Parathyroid adenoma (tissue), 2 donors: Measurements from ENCODE around the gene PNPO.
A peak's percentile ranks its signal among the peaks of the same experiment; 100 is the strongest.

Experiments
- H2AFZ ChIP-seq: fragments of 300-600 bp; sonication (generic); one replicate; pipeline ENCODE4 v1.7.0; 2017; ENCODE audit warnings: antibody characterized with exemption, mild to moderate bottlenecking
- H3K27ac ChIP-seq: fragments of 300-600 bp; sonication (generic); one replicate; pipeline ENCODE4 v1.7.0; 2017
- H3K27me3 ChIP-seq: fragments of 300-600 bp; sonication (generic); one replicate; pipeline ENCODE4 v1.7.0; 2017; ENCODE audit warnings: low read length; ENCODE audit not compliant: control insufficient read depth, insufficient read depth
- H3K36me3 ChIP-seq: fragments of 300-600 bp; sonication (generic); one replicate; pipeline ENCODE4 v1.7.0; 2017; ENCODE audit warnings: low read length; ENCODE audit not compliant: control insufficient read depth, insufficient read depth
- H3K4me1 ChIP-seq: fragments of 300-600 bp; sonication (generic); one replicate; pipeline ENCODE4 v1.7.0; 2017; ENCODE audit warnings: control low read depth
- H3K4me2 ChIP-seq: fragments of 300-600 bp; sonication (generic); one replicate; pipeline ENCODE4 v1.7.0; 2017; ENCODE audit warnings: low read length
- H3K4me3 ChIP-seq: fragments of 300-600 bp; sonication (generic); one replicate; pipeline ENCODE4 v1.7.0; 2017; ENCODE audit warnings: low read depth, low read length
- H3K79me2 ChIP-seq: fragments of 300-600 bp; sonication (generic); one replicate; pipeline ENCODE4 v1.7.0; 2017; ENCODE audit warnings: control low read depth
- H3K9ac ChIP-seq: fragments of 300-600 bp; sonication (generic); one replicate; pipeline ENCODE4 v1.7.0; 2017; ENCODE audit warnings: mild to moderate bottlenecking
- H3K9me3 ChIP-seq: fragments of 300-600 bp; sonication (generic); one replicate; pipeline ENCODE4 v1.7.0; 2017; ENCODE audit warnings: low read length; ENCODE audit not compliant: control insufficient read depth
- CTCF ChIP-seq: fragments of 300-600 bp; sonication (generic); IDR thresholded peaks from one replicate; pipeline ENCODE4 v1.7.0; 2017; ENCODE audit warnings: antibody characterized with exemption, mild to moderate bottlenecking
- donor health status: primary hyperparathyroidism.

Gene PNPO

GRCh38 chr17:47902039-47902744 lies 39.2 kb upstream of the PNPO start:
- Histone ChIP-seq H3K4me2 (no peak overlapping the region), H3K9ac (no peak overlapping the region), H3K27ac (no peak overlapping the region), H3K4me1 (peaks cover 18% of the 10 kb centered on the region), H3K4me3 (no peak overlapping the region), H3K27me3 (no peaks in the 10 kb centered on the region), H3K36me3 (no peaks in the 10 kb centered on the region), H2AFZ (no peak overlapping the region), H3K79me2 (peaks cover 33% of the 10 kb centered on the region), H3K9me3 (no peaks in the 10 kb centered on the region)
- TF ChIP-seq CTCF: no peak

- Histone ChIP-seq H3K79me2 (peaks cover 32% of the 10 kb centered on the region), H3K27ac (peak overlapping the region; percentile 63), H3K27me3 (no peaks in the 10 kb centered on the region), H3K4me3 (no peak overlapping the region), H3K4me1 (peaks cover 9% of the 10 kb centered on the region), H3K9me3 (no peaks in the 10 kb centered on the region), H2AFZ (peak overlapping the region; percentile 61), H3K36me3 (no peaks in the 10 kb centered on the region), H3K9ac (no peak overlapping the region), H3K4me2 (peak overlapping the region; percentile 1)
- TF ChIP-seq CTCF: no peak
Measured at GRCh38 chr17:47905221-47905733, 36.1 kb upstream of the PNPO start.

- H3K9me3 ChIP-seq: no peaks in the 10 kb centered on the region
- H3K4me1 ChIP-seq: peaks cover 9% of the 10 kb centered on the region
- H2AFZ ChIP-seq: no peak overlapping the region
- peak overlapping the region; percentile 63 for H3K27ac ChIP-seq
- no peak for TF ChIP-seq CTCF
- no peaks in the 10 kb centered on the region for H3K36me3 ChIP-seq
- no peak overlapping the region for H3K9ac ChIP-seq
- peaks cover 29% of the 10 kb centered on the region for H3K79me2 ChIP-seq
- H3K4me3 ChIP-seq: no peak overlapping the region
- H3K27me3 ChIP-seq: no peaks in the 10 kb centered on the region
- H3K4me2 ChIP-seq: no peak overlapping the region
Measured at GRCh38 chr17:47906443-47906842, 34.9 kb upstream of the PNPO start.

GRCh38 chr17:47907932-47908562 lies 33.3 kb upstream of the PNPO start:
- Histone ChIP-seq H2AFZ (no peak overlapping the region), H3K27ac (no peak overlapping the region), H3K36me3 (no peaks in the 10 kb centered on the region), H3K79me2 (peaks cover 19% of the 10 kb centered on the region), H3K9me3 (no peaks in the 10 kb centered on the region), H3K4me1 (peaks cover 9% of the 10 kb centered on the region), H3K4me3 (no peak overlapping the region), H3K9ac (no peak overlapping the region), H3K27me3 (no peaks in the 10 kb centered on the region), H3K4me2 (no peak overlapping the region)
- TF ChIP-seq CTCF: no peak
